ENCODE data around the gene PRKCG. TPM values are rescaled to one million over a fixed set of nuclear protein-coding genes. Genes with fewer than 3 reads are reported as not detected.
"Not testable (repeated sequence)": the region's sequence is repeated elsewhere in the genome, so short reads cannot be mapped to it uniquely, and the experiment has no call there.

Gene PRKCG
- total and polyA plus RNA-seq, 7 experiments from 2014 or later, result 0.05 to 2.4 (median 1.6) TPM; not detected in 4

GRCh38 chr19:53944933-53945332 lies 62.9 kb downstream of the PRKCG start:
- Histone ChIP-seq H3K4me3 (ENCODE audit: low read length) (no peak overlapping the region), H3K4me1 (ENCODE audit: control insufficient read depth in 2 of 2, insufficient read depth in 2 of 2, low read length in 2 of 2) (no peaks in the 10 kb centered on the region), H3K27ac (ENCODE audit: low read depth, low read length) (no peak overlapping the region), H3K9me3 (ENCODE audit: control insufficient read depth in 2 of 3, low read length in 3 of 3) (peaks cover 0 to 5% (median 0%) of the 10 kb centered on the region in 3 experiments), H3K27me3 (ENCODE audit: control insufficient read depth in 2 of 2, insufficient read depth in 2 of 2, low read length in 2 of 2) (peaks cover 0 to 5% of the 10 kb centered on the region in 2 donors), H3K36me3 (ENCODE audit: control insufficient read depth in 2 of 3, insufficient read depth in 3 of 3, low read length in 3 of 3) (no peaks in the 10 kb centered on the region)
- Mint-ChIP-seq H3K9me3 (peaks cover 0 to 18% (median 0%) of the 10 kb centered on the region in 11 donors), H3K4me1 (peaks cover 0 to 7% (median 0%) of the 10 kb centered on the region in 7 donors), H3K36me3 (peaks cover 0 to 4% (median 0%) of the 10 kb centered on the region in 5 donors), H3K4me3 (no peak overlapping the region), H3K27me3 (peaks cover 45 to 72% (median 63%) of the 10 kb centered on the region in 5 donors), H3K27ac (no peak overlapping the region)
- CTCF ChIA-PET, result no interaction called here
- DNase-seq, result no peak
- POLR2A ChIA-PET, result no interaction called here
- intact Hi-C loops (cut with micrococcal nuclease), result no loop called here
- no peak for ATAC-seq

DNA sequence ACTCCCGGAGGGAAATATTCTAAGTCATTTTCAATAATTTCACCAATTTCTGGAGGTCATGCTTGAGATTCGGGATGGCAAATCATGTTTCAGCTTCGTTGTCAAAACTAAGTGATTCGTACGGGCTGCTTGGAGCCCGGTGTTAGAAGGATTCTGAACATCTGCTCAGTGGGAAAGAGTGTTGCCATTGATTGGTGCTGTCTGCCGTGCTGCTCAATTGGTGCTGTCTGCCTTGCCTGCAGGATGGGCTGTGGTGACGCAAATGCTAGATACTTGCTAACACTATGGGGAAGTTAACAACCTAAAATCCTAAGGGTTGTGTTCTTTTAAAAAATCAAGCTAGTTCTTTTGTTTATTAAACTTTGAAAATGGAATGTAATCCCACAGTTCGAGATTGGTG lies 63.4 kb downstream of the PRKCG start:
- Histone ChIP-seq H3K27me3 (ENCODE audit: control insufficient read depth in 2 of 2, insufficient read depth in 2 of 2, low read length in 2 of 2) (peaks cover 0 to 5% of the 10 kb centered on the region in 2 donors), H3K4me1 (ENCODE audit: control insufficient read depth in 2 of 2, insufficient read depth in 2 of 2, low read length in 2 of 2) (no peaks in the 10 kb centered on the region), H3K4me3 (ENCODE audit: low read length) (no peak overlapping the region), H3K36me3 (ENCODE audit: control insufficient read depth in 2 of 3, insufficient read depth in 3 of 3, low read length in 3 of 3) (no peaks in the 10 kb centered on the region), H3K9me3 (ENCODE audit: control insufficient read depth in 2 of 3, low read length in 3 of 3) (peaks cover 0 to 5% (median 0%) of the 10 kb centered on the region in 3 experiments), H3K27ac (ENCODE audit: low read depth, low read length) (no peak overlapping the region)
- peaks cover 0 to 4% (median 0%) of the 10 kb centered on the region in 5 donors for H3K36me3 Mint-ChIP-seq
- peaks cover 0 to 7% (median 0%) of the 10 kb centered on the region in 7 donors for H3K4me1 Mint-ChIP-seq
- ChIA-PET POLR2A (no interaction called here), CTCF (no interaction called here)
- intact Hi-C loops (cut with micrococcal nuclease), result no loop called here
- DNase-seq, result no peak
- H3K27ac Mint-ChIP-seq, result no peak overlapping the region
- no peak for ATAC-seq
- H3K27me3 Mint-ChIP-seq, result peaks cover 43 to 67% (median 59%) of the 10 kb centered on the region in 5 donors
- no peak overlapping the region for H3K4me3 Mint-ChIP-seq
- peaks cover 0 to 15% (median 0%) of the 10 kb centered on the region in 11 donors for H3K9me3 Mint-ChIP-seq

DNA sequence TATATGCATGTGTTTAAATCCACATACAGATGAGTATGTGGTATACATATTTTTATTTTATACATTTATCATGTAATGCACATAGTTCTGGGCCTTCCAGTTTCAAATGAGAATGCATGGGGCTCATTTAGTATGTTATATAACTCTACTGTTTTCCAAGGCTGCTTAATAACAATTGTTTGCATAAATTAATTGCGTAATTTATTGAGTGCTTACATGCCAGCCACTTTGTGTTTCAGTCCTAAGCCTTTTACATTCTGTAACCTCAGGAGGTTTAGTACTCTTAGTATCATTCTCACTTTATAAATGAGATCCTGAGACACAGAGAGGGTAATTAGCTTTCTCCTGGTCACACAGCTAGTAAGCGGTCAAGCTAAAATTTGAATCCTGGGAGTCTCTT lies 64.0 kb downstream of the PRKCG start:
- peaks cover 0 to 14% (median 0%) of the 10 kb centered on the region in 11 donors for H3K9me3 Mint-ChIP-seq
- no peak overlapping the region for H3K27ac ChIP-seq (ENCODE audit: low read depth, low read length)

DNA sequence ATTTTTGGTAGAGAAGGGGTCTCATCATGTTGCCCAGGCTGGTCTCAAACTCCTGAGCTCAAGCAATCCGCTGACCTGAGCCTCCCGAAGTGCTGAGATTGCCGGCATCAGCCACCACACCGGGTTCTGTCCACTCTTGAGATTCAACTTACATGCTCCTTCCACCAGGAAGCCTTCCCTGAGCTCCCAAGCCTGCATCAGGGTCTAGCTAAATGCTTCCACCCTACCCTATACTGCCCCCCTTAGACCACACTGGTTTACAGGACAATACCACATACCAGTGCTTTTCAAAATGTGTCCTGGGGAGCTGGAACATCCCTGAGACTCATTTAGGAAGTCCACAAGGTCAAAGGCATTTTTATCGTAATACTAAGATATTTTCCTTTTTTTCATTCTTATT lies 65.6 kb downstream of the PRKCG start:
- intact Hi-C loops (cut with micrococcal nuclease), result no loop called here
- Histone ChIP-seq H3K9me3 (ENCODE audit: control insufficient read depth in 2 of 3, low read length in 3 of 3) (no peaks in the 10 kb centered on the region), H3K4me3 (ENCODE audit: low read length) (no peak overlapping the region), H3K36me3 (ENCODE audit: control insufficient read depth in 2 of 3, insufficient read depth in 3 of 3, low read length in 3 of 3) (no peaks in the 10 kb centered on the region), H3K27me3 (ENCODE audit: control insufficient read depth in 2 of 2, insufficient read depth in 2 of 2, low read length in 2 of 2) (peaks cover 0 to 3% of the 10 kb centered on the region in 2 donors), H3K4me1 (ENCODE audit: control insufficient read depth in 2 of 2, insufficient read depth in 2 of 2, low read length in 2 of 2) (no peaks in the 10 kb centered on the region), H3K27ac (ENCODE audit: low read depth, low read length) (no peak overlapping the region)
- DNase-seq (no peak), ATAC-seq (no peak)
- H3K4me1 Mint-ChIP-seq, result peaks cover 0 to 6% (median 0%) of the 10 kb centered on the region in 7 donors
- POLR2A ChIA-PET, result no interaction called here
- H3K36me3 Mint-ChIP-seq, result peaks cover 0 to 4% (median 0%) of the 10 kb centered on the region in 5 donors
- H3K27me3 Mint-ChIP-seq, result peaks cover 26 to 60% (median 52%) of the 10 kb centered on the region in 5 donors
- H3K9me3 Mint-ChIP-seq, result peaks cover 0 to 17% (median 0%) of the 10 kb centered on the region in 11 donors
- CTCF ChIA-PET, result interaction anchor here (0.5 to 0.6 kb wide), 2 partner anchors 33 to 123 kb away, joined by 4 read pairs; no protein-coding TSS in a partner anchor
- no peak overlapping the region for H3K4me3 Mint-ChIP-seq
- H3K27ac Mint-ChIP-seq, result no peak overlapping the region

More for the DNA sequence above, 64.0 kb downstream of the PRKCG start:
- intact Hi-C loops (cut with micrococcal nuclease), result no loop called here
- ATAC-seq, result no peak
- Mint-ChIP-seq H3K27me3 (peaks cover 43 to 62% (median 54%) of the 10 kb centered on the region in 5 donors), H3K36me3 (peaks cover 0 to 4% (median 0%) of the 10 kb centered on the region in 5 donors), H3K27ac (no peak overlapping the region), H3K4me1 (peaks cover 0 to 7% (median 0%) of the 10 kb centered on the region in 7 donors), H3K4me3 (no peak overlapping the region)
- Histone ChIP-seq H3K36me3 (ENCODE audit: control insufficient read depth in 2 of 3, insufficient read depth in 3 of 3, low read length in 3 of 3) (no peaks in the 10 kb centered on the region), H3K4me3 (ENCODE audit: low read length) (no peak overlapping the region), H3K27me3 (ENCODE audit: control insufficient read depth in 2 of 2, insufficient read depth in 2 of 2, low read length in 2 of 2) (peaks cover 0 to 5% of the 10 kb centered on the region in 2 donors), H3K9me3 (ENCODE audit: control insufficient read depth in 2 of 3, low read length in 3 of 3) (peaks cover 0 to 5% (median 0%) of the 10 kb centered on the region in 3 experiments), H3K4me1 (ENCODE audit: control insufficient read depth in 2 of 2, insufficient read depth in 2 of 2, low read length in 2 of 2) (no peaks in the 10 kb centered on the region)
- ChIA-PET CTCF (no interaction called here), POLR2A (no interaction called here)
- DNase-seq, result no peak

- H3K27me3 Mint-ChIP-seq, result peaks cover 20 to 58% (median 51%) of the 10 kb centered on the region in 5 donors
- ChIA-PET POLR2A (interaction anchor here (0.5 kb wide), 1 partner anchor 73 kb away, joined by 7 read pairs; no protein-coding TSS in a partner anchor), CTCF (interaction anchor here (0.9 kb wide), 1 partner anchor 97 kb away, joined by 3 read pairs; no protein-coding TSS in a partner anchor)
- H3K4me3 ChIP-seq (ENCODE audit: low read length); H3K27ac ChIP-seq (ENCODE audit: low read depth, low read length); H3K4me1 ChIP-seq (ENCODE audit: control insufficient read depth in 2 of 2, insufficient read depth in 2 of 2, low read length in 2 of 2); H3K36me3 ChIP-seq (ENCODE audit: control insufficient read depth in 2 of 3, insufficient read depth in 3 of 3, low read length in 3 of 3); DNase-seq; intact Hi-C loops (cut with micrococcal nuclease); ATAC-seq; H3K9me3 ChIP-seq (ENCODE audit: control insufficient read depth in 2 of 3, low read length in 3 of 3); H3K4me3 Mint-ChIP-seq; H3K36me3 Mint-ChIP-seq; H3K27me3 ChIP-seq (ENCODE audit: control insufficient read depth in 2 of 2, insufficient read depth in 2 of 2, low read length in 2 of 2); H3K4me1 Mint-ChIP-seq; H3K27ac Mint-ChIP-seq: not testable (repeated sequence)
- peaks cover 0 to 13% (median 0%) of the 10 kb centered on the region in 11 donors for H3K9me3 Mint-ChIP-seq
Observed at GRCh38 chr19:53948611-53949010, 66.6 kb downstream of the PRKCG start.

DNA sequence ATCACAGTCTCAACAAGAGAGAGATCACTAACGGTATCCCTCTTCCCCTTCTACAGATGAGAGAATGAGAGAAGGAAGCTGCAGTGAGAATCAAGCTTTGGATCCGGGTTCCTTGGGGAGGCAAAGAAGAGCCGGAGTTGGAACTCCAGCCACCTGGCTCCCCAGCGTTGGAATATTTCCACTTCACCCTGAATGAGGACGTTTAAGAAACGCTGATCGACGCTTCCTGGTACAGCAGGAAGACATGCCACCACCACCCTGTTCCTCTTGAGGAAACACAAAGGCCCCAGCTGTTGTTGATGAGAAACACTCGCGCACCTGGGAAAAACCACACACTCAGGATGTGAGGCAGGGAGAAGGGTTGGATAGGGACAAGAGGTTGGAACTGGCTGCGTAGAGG lies 69.4 kb downstream of the PRKCG start:
- Mint-ChIP-seq H3K4me3 (no peak overlapping the region), H3K27me3 (peaks cover 2 to 55% (median 41%) of the 10 kb centered on the region in 5 donors), H3K4me1 (peaks cover 0 to 2% (median 0%) of the 10 kb centered on the region in 7 donors), H3K27ac (no peak overlapping the region), H3K9me3 (peaks cover 0 to 9% (median 3%) of the 10 kb centered on the region in 11 donors), H3K36me3 (no peaks in the 10 kb centered on the region)
- CTCF ChIA-PET, result no interaction called here
- no peak for ATAC-seq
- Histone ChIP-seq H3K4me1 (ENCODE audit: control insufficient read depth in 2 of 2, insufficient read depth in 2 of 2, low read length in 2 of 2) (no peaks in the 10 kb centered on the region), H3K36me3 (ENCODE audit: control insufficient read depth in 2 of 3, insufficient read depth in 3 of 3, low read length in 3 of 3) (no peaks in the 10 kb centered on the region), H3K4me3 (ENCODE audit: low read length) (no peak overlapping the region), H3K27me3 (ENCODE audit: control insufficient read depth in 2 of 2, insufficient read depth in 2 of 2, low read length in 2 of 2) (no peaks in the 10 kb centered on the region), H3K9me3 (ENCODE audit: control insufficient read depth in 2 of 3, low read length in 3 of 3) (no peaks in the 10 kb centered on the region), H3K27ac (ENCODE audit: low read depth, low read length) (no peak overlapping the region)
- intact Hi-C loops (cut with micrococcal nuclease), result no loop called here
- POLR2A ChIA-PET, result no interaction called here
- DNase-seq, result no peak

DNA sequence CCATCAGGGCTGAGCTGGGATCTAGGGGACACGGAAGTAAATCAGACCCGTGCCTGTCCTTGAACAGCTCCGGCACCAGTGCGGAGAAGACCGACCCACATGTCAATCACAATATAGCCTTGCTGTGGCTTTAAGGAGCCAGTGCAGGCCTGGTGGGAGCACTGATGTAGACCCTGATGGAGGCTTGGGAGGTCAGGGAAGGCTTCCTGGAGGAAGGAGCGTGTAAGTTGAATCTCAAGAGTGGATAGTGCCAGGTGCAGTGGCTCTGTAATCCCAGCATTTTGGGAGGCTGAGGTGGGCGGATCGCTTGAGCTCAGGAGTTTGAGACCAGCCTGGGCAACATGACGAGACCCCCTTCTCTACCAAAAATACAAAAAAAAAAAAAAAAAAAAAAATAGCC lies 70.0 kb downstream of the PRKCG start:
- ChIA-PET CTCF (no interaction called here), POLR2A (no interaction called here)
- no peak overlapping the region for H3K27ac Mint-ChIP-seq
- no peak overlapping the region for H3K4me3 ChIP-seq (ENCODE audit: low read length)
- DNase-seq, result no peak
- H3K36me3 Mint-ChIP-seq, result no peaks in the 10 kb centered on the region
- no peak overlapping the region for H3K4me3 Mint-ChIP-seq
- H3K27ac ChIP-seq (ENCODE audit: low read depth, low read length), result no peak overlapping the region
- H3K27me3 ChIP-seq (ENCODE audit: control insufficient read depth in 2 of 2, insufficient read depth in 2 of 2, low read length in 2 of 2), result no peaks in the 10 kb centered on the region
- no peaks in the 10 kb centered on the region for H3K9me3 ChIP-seq (ENCODE audit: control insufficient read depth in 2 of 3, low read length in 3 of 3)
- H3K27me3 Mint-ChIP-seq, result peaks cover 6 to 58% (median 45%) of the 10 kb centered on the region in 5 donors
- H3K4me1 Mint-ChIP-seq, result peaks cover 0 to 2% (median 0%) of the 10 kb centered on the region in 7 donors
- intact Hi-C loops (cut with micrococcal nuclease), result no loop called here
- H3K36me3 ChIP-seq (ENCODE audit: control insufficient read depth in 2 of 3, insufficient read depth in 3 of 3, low read length in 3 of 3), result no peaks in the 10 kb centered on the region
- peaks cover 0 to 9% (median 3%) of the 10 kb centered on the region in 11 donors for H3K9me3 Mint-ChIP-seq
- H3K4me1 ChIP-seq (ENCODE audit: control insufficient read depth in 2 of 2, insufficient read depth in 2 of 2, low read length in 2 of 2), result no peaks in the 10 kb centered on the region
- no peak for ATAC-seq

Data from naive thymus-derived CD4-positive, alpha-beta T cell (primary cell).